ENCODE data around the gene CCN5.

The CCN5 gene

DNA sequence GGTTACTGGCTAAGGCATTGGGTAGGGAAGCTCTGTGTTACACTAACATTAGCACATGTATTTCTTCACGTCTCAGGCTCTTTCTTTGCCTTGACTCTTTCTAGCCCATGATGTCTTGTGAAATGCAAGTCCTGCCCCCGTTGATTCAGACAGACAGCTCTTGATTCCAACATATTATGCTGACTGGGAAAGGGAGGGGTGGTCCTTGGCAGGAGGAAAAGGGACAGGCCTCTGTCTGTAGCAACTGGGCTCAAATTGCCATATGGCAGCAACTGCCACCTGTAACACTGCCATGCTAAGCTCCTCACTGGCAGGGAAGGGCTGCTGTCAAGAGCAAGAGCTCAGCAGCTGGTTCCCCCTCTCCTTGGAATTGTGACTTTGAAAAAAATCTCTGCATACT lies 24.8 kb downstream of the CCN5 start:
- FAIRE-seq, result no peak

DNA sequence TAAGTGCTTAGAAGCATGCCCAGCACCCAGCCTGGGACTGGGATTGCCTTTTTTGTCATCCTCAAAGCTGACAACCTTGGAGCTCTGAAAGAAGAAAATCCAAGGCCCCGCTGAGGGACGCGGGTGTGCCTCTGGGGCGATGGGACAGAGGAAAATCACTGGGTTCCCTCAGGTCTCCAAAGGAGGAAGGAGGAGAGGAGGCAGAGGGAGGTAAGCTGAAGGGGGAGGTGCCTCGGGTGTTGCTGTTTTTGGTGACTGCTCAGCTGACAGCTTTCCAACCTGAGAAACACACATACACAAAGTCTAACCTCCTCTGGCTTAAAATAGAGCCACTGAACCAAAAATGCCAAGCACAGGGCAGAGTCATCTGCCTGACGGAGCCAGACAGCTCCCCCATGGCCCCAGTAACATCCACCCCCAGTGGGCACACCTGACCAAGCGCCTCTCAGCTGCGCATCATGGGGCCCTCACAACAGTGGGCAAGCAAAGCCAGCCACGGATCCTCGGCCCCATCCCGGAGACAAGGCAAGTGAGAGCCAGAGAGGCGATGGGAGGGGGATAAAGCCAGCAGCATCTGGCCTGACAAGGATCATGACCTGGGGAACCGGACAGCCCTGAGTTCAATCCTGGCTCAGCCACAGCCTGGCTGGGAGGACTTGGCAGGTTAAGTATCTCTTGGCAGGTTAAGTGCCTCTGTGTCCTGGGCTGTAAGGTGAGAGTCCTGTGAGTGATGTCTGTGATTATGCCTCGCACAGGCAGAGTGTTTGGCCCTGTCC lies 27.3 kb downstream of the CCN5 start:
- no peak for FAIRE-seq

DNA sequence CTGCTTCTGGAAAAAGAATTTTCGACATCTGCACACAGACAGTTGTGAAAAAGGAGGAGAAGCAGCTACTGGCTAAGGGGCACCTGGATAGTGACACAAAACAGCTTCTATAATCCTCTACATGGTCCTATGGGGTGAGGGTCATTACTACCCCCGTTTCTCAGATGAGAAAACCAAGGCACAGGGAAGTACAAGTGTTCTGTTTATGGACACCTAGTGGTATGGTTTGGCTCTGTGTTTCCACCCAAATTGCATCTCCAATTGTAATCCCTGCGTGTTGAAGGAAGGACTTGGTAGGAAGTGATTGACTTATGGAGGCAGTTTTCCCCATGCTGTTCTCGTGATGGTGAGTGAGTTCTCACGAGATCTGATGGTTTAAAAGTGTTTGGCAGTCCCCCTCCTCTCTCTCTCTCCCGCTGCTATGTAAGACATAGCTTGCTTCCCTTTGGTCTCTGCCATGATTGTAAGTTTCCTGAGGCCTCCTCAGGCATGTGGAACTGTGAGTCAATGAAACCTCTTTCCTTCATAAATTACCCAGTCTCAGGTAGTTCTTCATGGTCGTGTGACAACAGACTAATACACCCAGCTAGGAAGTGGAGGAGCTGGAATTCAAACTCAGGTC lies 28.0 kb downstream of the CCN5 start:
- FAIRE-seq, result no peak

DNA sequence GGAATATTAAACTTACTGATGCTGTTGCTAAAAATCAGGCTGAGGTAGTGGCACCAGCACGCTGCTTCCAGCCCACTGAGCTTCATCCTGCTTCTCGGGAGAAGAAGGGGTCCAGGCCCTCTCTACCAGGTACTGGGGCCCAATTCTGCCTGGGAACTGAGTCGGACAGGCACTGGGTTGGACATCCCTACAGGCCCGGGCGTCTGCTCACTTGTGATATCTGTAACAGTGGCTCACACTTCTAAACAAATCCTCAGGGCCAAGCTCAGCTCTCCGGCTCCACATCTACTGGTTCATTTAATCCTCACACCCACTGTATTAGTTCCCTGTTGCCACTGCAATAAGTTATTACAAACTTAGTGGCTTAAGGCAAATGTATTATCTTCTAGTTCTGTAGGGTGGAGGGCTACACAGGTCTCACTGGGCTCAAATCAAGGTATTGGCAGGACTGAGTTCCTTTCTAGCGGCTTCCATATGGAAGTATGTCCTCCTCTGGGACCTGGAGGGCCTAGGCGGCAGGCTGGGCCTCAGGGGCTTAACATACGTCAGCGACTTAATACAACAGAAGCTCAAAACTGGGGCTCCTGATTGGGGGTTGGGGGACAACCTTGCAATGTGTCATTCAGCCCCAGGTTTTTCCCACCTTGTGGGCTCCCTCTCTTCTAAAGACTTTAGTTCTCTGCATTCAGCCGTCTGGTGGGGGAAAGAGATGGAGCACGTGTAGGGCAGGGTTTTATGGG lies 28.9 kb downstream of the CCN5 start:
- no peak for FAIRE-seq

DNA sequence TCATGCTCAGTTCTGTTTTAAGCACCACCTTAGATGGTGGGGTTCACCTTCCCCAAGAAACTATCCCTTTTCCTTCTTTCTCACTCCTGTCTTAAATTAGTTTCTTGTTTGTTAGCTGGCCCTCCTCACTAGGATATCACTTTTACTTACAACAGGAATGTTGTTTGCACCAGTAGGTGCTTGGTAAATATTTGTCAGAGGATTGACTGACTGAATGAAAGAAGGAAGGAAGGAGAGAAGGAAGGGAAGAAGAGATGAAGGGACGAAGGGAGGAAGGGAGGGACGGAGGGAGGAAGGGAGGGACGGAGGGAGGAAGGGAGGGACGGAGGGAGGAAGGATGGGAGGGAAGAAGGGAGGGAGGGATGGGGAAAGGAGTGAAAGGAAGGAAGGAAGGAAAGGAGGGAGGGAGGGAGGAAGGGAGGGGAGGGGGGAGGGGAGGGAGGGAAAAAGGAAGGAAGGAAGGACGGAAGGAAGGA lies 30.0 kb downstream of the CCN5 start:
- no peak for FAIRE-seq

DNA sequence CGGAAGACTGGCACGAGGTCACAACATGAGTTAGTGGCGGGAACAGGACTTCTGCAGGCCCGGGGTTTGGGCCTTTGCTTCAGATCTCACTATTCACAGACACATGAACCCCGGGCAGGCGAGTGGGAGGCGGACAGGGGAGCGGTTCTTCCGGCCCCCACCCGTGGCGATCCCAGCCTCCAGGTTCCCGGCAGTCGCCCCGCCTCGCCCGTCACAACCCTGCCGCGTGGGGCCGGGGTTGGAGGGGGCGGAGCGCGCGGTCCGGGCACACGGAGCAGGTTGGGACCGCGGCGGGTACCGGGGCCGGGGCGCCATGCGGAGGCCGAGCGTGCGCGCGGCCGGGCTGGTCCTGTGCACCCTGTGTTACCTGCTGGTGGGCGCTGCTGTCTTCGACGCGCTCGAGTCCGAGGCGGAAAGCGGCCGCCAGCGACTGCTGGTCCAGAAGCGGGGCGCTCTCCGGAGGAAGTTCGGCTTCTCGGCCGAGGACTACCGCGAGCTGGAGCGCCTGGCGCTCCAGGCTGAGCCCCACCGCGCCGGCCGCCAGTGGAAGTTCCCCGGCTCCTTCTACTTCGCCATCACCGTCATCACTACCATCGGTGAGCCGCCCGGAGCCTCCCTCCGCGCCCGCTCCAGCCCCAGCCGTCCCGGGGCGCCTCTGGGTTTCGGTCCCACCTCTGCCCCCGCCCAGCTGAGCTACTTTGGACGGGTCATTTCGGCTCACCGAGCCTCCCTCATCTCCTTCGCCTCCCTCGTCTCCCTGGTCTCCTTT lies 30.6 kb downstream of the CCN5 start, which contains the start of gene KCNK15:
Gene KCNK15, plus strand, starts transcription at position 268 of the 769 bp plus-strand sequence. Its CDS starts 46 bp downstream, at position 314.
- FAIRE-seq, result no peak

DNA sequence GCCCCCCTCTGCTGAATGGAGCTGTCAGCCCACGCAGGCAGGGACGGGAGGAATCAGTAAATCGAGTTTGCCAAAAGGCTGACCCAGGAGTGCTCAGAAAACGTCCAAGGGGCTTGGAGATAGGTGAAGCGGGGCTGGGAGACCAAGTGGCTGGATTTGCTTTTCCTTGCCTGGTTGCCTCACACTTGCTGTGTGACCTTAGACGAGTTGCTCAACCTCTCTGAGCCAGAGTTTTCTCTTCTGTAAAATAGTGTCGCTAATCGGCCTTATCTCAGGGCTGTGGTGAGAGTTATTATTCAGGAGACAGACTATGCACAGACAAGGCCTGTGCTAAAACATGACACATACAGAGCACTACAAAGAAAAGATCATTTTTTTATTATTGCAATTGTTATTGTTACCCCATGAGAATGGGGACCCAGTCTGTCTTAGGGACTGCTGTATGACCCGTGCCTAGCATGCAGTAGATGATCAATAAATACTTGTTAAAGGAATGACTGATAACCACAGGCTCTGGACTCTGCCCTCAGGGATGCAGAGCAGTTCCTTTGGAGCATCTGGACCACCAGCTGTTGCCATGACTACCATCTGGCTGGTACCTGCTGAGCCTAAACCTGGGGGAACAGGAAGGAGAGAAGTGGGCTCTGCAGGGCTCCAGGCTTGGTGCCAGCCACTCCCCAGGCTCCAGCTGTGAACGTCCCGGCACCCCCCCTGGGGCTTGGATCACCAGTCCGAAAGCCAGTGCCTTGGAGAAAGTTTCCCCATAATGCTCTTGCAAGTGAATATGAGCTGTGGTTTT lies 31.4 kb downstream of the CCN5 start:
- FAIRE-seq, result no peak

DNA sequence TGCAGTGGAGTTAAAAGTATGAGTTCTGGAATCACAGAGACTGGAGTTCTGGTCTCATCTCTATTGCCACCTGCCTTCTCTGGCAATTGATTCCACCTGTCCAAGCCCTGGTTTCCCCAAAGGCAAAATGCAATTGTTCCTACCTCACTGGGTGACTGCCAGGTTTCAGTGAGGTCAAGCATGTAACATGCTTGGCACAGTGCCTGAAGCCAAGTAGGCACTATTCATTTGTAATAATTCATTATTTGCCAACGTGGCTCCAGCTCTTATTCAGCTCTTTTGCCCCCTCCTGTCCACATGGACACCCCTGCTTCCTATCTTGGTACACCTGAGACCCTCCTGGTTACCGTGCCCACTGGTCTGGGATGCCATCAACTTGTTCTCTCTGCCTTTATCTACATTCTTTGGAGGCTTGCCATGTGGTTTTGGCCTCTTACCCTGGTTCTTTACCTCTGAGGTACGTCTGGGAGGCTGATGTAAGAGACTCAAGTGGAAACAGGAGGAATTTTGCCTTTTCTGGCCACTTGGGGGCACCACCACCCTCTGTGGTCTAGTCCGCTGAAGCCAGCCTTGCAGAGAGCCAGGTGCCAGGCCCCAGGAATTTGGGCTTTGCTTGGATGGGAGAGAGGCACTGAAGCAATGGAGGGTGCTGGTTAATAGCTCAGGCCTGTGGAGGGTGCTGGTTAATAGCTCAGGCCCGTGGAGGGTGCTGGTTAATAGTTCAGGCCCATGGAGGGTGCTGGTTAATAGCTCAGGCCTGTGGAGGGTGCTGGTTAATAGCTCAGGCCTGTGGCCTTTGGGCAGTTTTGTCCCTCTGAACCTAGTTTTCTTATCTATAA lies 32.2 kb downstream of the CCN5 start:
- no peak for FAIRE-seq

DNA sequence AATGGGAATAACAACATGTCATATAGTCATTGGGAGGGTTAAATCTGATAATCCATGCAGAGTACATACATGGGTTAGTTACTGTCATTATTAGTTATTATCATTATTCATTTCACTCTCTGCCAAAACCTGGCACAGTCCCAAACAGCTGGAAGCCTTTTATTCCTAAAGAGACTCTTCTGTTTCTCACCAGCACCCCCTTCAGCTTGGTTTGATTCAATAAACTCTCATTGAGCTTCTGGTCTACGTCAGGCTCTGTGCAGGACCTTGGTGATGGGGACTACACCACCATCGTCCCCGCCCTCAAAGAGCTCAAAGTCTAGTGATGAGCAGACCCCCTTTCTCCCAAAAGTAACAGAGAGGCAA lies 32.8 kb downstream of the CCN5 start:
- no peak for FAIRE-seq

DNA sequence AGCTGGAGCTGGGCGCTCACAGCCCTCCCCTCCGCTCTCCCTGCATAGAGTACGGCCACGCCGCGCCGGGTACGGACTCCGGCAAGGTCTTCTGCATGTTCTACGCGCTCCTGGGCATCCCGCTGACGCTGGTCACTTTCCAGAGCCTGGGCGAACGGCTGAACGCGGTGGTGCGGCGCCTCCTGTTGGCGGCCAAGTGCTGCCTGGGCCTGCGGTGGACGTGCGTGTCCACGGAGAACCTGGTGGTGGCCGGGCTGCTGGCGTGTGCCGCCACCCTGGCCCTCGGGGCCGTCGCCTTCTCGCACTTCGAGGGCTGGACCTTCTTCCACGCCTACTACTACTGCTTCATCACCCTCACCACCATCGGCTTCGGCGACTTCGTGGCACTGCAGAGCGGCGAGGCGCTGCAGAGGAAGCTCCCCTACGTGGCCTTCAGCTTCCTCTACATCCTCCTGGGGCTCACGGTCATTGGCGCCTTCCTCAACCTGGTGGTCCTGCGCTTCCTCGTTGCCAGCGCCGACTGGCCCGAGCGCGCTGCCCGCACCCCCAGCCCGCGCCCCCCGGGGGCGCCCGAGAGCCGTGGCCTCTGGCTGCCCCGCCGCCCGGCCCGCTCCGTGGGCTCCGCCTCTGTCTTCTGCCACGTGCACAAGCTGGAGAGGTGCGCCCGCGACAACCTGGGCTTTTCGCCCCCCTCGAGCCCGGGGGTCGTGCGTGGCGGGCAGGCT lies 35.1 kb downstream of the CCN5 start:
- FAIRE-seq, result no peak

DNA sequence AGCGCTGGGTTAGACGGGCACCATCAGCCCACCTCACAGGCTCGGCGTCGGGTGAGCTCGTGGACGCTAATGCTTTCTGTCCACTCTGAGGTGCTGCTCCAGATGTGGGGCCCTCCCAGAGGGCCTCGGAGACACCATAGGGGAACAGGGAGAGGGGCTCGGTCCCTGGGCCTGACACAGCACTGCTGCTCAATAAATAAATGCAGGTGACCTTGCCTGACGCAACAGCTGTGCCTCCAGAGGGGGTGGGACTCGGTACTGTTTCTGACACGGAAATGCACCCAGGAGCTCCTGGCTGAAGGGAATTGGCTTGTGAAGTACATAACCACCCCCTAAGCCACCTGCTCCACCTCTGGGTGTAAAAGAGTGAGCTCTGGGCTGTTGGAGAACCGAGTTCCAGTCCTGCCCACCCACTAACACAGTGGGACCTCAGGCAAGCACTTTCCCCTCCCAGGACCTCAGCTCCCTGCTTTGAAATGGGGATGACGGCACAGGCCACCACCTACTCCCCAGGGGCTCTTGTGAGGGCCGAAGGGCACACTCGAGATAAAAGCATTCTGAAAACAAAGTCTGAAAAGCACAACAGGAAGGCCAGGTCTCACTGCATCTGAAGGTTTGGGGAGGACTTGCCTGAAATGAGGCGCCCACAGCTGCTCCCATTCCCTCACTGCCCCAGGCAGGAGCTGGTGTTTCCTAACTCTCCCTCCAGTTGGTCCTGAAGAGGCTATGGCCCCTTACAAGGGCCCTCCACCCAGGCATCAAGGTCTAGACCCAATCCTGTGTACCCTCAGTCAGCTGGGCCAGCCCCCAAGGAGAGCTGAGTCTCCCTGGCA lies 37.1 kb downstream of the CCN5 start:
- no peak for FAIRE-seq

DNA sequence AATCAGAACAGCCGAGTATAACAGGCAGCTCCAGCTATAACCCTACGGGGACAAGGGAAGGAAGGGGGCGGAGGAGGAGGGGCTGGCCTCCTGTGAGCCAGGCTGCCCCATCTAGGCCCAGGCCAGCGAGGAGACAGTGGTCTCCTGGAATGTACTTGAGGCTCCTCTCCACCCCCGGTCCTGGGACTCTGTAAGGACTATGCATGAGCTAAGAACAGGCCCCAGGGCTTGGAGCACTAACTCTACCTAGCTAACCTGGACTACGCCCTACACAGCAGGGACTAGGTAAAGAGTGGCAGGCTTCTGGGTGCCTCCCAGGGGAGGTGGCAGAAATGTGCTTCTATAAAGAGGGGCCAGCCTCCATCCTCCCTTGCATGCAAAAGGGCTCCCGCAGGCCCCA lies 39.4 kb downstream of the CCN5 start:
- FAIRE-seq, result no peak

DNA sequence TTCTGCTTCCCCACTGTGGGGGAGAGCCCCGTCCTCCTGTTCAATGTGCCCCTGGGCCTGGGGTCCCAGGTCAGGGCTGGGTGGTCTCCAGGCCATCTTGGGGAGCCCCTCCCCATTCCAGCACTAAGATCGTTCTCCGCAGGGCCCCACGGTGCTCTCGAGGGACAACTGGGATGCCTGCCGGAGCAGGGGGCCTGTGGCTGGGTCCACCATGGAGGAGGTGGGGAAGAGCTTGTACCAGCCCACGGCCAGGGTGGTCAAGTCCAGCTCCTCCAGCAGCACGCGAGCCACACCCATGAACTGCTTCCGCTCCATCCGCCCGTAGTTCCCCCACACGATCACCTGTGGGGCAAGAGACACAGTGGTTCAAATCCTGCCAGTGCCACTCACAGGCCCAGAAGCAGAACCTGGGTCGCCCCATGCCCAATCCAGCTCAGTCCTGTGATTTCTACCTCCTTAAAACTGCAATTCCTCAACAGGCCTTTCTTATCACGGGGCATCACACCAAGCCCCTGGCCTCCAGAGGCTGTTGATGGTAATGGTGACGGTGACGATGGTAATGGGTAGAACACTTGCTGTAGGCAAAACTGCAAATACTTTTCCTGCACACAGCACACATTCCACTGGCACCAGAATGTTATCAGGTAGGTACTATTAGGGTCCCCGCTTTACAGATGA lies 41.0 kb downstream of the CCN5 start:
- FAIRE-seq, result no peak

DNA sequence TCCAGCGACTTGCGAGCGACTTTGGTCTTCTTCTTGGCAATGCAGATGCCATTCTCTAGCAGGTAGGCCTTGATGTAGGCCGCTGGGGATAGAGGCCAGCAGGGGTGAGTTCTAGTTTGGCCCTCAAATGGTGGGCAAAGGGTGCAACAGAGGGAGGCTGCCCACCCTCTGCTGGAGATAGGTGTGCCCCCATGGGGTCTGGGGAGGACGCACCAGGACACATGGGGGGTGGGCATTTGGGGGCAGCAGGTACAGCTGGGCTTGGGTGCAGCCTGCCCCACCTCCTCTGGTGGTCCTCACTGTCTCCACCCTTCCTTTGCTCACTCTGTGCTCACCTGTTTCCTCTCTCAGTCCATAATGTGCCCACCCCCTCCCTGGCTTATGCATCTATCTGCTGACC lies 41.8 kb downstream of the CCN5 start:
- FAIRE-seq, result no peak

DNA sequence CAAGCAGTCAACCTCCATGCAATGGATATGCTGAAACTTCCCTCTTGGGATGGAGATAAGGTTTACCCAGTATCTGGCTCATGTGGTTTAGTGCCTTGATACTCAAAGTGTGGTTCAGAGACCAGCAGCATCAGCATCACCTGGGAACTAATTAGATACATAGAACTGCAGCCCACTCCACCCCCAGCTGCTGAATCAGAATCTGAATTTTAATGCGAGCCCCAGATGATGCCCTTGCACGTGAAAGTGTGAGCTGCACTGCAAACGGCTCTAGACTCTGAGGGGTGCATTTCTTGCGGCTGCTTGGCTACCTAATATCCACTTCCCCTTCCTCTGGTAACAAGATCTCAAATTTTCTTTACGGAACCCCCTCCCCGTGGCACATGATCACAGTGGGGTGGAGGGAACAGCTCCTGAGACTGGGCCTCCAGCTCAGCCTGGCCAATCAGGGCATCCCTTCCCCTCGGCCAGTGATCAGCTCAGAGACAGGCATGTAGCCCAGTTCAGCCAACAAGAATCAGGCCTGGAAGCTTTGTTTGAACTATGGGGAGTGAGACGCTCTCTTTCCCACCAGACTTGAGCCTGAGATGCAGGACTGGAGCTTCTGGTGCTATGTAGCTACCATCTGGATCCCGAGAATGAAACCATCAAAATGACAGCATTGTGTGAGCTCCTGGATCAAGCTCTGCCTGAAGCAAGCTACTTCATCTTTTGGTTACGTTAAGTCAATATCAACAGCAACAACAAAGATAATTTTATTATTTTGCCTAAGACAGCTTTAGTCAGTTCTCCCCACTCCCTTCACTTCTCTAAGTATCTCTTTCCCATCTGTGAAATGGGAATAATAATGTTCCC lies 43.3 kb downstream of the CCN5 start:
- no peak for FAIRE-seq

DNA sequence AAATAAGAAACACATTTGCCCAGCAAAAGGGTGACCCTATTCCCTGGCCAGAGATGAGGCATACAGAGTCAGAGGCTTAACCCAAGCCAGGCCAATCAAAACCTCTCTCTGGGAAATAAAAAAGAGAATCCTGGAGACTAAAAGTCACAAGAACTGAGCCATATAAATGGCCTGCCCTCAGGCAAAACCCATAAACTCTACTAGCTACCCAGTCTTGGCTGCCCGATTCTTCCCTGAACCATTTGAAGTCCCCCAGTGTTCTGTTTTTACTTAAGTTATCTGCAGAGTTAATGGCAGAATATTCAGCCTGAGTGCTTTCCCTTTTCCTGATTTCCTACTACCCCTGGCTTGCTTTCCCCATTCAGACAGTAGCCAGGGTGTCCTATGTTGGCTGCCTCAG lies 44.4 kb downstream of the CCN5 start:
- FAIRE-seq, result no peak

DNA sequence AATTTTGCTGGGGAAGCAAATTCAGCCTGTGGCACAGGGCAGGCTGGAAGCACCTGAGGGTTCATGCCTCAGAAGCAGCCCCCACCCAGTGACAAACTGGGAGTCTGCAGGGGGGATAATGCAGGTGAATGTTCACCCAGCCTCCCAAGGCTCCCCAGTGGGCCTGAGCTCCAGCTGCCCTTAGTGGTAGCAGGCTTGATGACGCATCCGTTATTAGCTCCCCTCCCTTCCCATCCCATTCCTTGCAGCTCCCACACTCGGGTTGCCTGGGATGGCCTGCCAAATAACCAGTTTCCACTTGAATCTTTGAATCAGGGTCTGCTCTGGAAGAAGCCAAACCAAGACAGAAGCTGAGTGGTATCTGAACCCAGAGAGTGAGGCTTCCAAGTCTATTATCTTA lies 46.3 kb downstream of the CCN5 start:
- FAIRE-seq, result no peak

Measured in A204.1 (cell line).